ENCODE results near the gene FRYL.
A peak's percentile ranks its signal among the peaks of the same experiment; 100 is the strongest.

FRYL gene

GRCh38 chr4:48602763-48603162 is 177.3 kb downstream of the FRYL start:
- DNase-seq, result no peak

GRCh38 chr4:48602222-48602621 is 177.9 kb downstream of the FRYL start:
- no peak for DNase-seq

DNA sequence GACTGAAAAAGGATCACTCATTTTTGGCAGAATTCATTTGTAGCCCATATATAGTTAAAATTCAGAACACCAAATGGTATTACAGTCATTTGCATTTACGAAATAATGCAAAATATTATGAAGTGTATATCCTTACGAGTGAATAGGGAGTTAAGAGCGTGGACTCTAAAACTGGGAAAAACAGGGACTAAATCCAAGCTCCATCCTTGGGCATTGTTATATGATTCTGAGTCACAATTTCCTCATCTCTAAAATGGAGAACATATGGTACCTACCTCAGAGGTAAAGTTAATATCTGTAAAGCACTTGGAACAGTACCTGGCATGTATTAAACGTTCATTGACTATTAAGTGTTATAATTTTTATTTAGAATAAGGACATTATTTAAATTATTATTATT is 183.7 kb downstream of the FRYL start:
- DNase-seq, result no peak

DNA sequence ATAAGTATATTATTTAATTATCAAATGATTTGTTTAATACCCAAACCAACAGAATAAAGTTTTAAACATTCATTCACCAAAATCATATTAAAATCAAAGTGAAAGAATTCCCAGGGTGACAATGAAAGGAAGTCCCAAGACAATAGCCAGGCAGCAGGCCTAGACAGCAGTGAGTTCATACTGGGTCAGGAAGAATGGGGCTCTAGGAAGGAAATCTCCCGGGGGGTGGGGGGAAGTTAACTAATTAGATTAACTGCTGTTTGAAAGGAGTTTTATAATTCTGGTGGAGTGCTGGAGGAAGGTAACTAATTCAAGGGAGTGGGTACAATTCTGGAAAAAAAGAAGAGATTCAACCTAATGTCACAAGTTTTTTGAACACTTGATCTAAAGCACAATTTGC is 185.9 kb downstream of the FRYL start:
- no peak for DNase-seq

GRCh38 chr4:48591372-48591771 is 188.7 kb downstream of the FRYL start:
- DNase-seq, result no peak

DNA sequence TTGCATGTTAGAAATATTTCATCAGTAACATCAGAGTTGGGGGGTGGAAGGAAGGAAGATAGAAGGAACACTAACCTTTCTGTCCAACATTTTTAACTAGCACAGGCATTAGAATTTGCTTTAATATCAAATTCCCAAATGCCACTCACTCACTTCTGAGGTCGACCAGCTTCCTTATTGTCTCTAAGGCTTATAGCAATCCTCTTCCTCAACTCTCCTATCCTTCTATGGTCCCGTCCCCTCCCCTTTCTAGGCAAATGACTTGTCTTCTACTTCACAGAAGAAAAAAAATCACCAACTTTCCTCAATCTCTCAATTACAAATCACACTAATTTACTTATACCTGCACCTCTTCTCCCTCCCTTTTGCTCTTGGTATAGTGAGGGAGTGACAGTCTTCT is 189.2 kb downstream of the FRYL start:
- DNase-seq, result no peak

GRCh38 chr4:48589098-48589445 is 191.0 kb downstream of the FRYL start:
- no peak for DNase-seq

DNA sequence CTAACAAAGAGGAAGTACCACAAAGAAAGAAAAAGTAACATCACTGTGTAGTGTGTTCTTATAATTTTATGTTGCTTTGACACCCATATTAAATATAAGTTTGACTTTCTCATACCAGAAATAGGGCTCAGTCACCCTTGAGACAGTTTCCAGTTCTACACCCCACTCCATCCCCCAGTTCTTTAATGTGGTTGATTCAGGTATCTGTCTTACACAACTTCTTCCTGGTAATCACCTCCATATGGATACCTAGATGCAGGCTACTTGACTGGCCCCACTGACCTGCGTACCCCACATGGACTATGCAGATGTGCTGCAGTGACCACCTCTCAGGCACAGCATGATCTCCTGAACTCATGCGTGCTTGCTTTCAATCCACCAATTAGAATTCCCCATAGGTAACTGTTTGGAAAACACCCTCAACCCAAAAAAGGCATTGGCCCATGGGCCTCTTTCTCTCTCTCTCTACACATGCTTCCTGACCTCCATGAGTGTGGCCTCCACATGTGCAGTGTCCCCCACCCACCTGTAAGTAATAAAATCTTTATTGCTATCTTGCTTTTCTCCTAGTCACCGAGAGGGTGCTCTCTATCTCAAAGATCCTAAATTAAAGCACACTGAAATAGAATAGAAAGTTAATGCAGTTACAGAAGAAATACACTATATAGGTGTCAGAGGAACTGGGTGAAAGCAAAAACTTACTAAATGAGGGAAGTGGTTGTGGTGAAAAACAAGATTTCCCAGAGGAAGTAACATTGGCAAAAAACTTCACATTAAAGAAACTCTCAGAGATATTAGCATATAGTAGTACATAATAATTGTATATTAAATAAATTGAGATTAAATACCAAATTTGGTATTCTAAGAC is 191.6 kb downstream of the FRYL start:
- no peak for DNase-seq

DNA sequence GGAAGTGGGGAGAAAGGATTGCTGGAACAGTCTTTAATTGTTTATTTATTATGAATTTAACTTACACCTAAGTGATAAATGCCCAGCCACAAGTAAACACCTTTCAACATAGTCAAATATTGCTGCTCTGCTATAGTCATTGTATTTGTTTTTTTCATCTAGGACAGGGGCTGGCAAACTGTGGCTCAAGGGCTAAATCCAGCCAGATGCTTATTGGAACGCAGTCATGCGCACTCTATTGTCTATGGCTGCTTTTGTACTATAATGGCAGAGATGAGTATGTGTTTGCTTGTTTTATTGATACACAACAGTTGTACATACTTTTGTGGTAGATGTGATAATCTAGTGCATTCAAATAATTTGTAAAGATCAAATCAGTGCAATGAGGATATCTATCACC is 194.7 kb downstream of the FRYL start:
- no peak for DNase-seq

DNA sequence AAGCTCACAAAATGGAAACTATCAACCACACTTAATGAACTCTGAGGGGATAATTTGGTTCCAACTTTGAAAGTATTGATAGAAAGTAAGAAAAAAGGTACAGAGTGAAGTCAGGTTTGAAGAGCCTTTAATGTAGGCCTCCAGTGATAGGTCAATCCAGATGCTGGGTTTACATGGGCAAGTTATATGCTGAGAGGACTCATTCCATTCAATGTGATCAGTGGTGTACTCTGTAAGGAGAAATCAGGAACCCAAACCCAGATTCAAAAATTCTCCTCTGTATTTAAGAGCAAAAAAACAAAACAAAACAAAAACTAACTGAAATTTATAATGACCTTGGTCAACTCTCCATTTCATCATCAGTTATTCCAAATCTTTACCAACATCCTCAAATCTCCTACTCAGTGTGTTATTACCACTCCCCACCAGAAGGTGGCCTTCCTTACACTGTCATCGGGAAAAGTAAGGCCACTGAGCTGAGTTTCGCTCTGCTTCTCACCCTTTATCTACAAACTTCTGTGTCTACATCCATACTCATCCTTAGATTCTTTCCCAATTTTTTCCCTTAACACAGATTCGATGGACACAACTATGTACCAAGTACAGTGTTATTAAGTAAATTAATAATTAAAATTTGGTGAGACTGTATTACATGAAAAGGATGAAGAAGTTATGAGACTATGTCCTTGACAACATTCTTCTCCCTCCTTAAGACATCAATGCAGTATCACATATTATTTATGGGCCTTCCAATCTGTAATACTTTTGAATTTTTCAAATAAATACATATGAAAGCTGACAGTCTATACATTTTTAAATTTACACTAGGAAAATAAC is 201.7 kb downstream of the FRYL start:
- peak; percentile 38 for DNase-seq

- no peak for DNase-seq
Observed at GRCh38 chr4:48575964-48576363, 204.1 kb downstream of the FRYL start.

DNA sequence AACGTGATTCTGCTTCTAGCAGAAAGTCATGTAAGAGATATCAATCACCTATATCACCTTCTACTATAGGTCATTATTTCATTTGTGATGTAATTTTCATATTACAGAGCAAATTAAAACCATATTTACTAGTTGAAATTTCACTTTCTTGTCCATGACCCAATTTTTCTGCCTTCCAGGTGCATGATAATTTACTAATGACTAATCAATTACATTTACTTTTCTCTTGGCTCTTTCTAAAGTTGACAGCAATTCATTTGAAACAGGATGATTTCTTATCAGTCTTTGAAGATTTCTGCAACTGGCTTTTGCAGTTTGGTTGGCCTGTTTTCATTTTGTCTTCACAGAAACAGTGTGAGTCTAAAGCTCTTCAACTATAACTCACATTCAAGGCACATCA is 208.6 kb downstream of the FRYL start:
- DNase-seq, result no peak

DNA sequence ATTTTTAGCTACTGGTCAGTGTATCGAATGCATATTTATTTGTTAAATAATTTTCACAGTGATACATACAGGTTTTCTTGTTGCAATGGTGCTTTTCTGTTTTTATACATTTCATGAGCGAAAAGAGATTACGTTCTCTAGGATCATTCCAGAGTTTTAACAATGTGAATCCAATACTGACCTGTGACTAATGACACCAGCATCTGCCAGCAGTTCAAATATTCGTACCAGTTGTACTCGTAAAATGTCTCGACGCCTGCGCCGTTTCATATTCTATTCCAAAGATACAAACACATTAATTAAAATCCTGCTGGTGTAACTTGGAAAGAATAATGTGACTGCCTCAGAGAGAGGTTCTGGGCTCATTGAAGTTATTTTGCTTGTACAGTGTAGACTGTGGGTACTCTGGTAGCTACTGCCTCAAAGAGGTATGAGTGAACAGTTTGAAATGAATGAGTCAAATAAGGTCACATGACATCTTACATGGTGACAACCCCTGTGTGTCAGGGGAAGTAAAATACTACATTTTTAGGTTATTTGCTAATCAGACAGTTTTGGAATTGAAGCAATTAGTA is 209.3 kb downstream of the FRYL start:
- no peak for DNase-seq

- DNase-seq, result no peak
Observed at GRCh38 chr4:48566034-48566384, 214.1 kb downstream of the FRYL start.

DNA sequence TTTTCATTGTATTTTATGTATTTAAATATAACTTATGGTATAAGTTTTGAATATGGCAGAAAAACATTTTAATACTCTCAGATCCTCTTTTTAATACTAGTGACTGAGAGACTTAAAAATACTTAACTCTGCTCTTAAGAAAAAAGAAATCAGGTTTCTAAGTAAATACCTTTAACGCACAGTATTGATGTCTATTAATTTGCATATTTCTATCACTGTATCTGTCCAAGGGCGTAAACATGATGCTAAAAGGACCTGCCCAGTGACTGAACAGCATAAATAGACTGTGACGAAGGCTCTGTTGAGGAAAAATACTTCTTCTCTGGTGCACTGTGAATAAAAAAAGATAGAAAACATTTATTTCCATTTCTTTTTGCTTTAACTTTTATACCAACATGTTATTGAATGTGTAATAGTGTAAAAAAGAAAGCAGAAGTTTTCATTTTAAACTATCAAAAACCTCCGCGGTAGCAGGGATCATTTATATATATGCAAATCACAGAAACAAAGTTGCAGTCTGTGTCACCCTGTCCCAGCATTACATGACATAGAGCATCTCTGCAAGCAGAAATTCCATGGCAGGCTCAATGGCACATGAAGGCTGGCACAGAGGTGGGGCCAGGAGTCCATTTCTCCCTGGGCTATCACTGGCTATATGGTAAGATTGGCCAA is 214.6 kb downstream of the FRYL start:
- DNase-seq, result no peak

GRCh38 chr4:48564151-48564550 is 215.9 kb downstream of the FRYL start:
- no peak for DNase-seq

- DNase-seq, result no peak
Observed at GRCh38 chr4:48558819-48559218, 221.3 kb downstream of the FRYL start.

DNA sequence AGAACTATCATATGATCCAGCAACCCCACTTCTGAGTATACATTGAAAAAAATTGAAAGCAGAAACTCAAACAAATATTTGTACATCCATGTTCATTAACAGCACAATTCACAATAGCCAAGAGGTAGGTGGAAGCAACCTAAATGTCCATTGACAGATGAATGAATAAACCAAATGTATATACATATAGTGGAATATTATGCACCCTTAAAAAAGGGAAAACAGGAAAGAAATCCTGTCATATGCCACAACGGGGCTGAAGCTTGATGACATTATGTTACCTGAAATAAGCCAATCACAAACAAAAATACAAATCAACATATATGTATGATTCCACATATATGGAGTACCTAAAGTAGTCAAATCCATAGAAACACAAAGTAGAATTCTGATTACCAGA is 222.1 kb downstream of the FRYL start:
- DNase-seq, result no peak

DNA sequence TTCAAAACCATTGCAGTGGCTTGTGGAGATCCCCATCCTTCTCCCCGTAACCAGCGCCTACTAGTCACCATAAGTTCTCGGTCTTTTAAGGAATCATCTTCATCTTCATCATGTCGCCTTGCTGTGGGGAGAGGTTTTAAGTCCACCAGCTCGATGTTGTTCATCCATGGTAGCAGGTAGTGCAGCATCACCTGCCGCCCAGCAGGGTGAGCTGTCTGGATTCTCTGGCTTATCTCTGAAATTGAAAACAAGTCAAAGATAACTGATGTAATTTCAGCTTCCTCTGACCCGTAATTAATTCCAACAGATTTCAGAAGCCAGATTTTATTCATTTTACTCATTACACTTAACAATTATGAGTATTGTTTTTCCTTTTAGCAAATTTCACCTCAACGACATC is 222.6 kb downstream of the FRYL start:
- no peak for DNase-seq

- DNase-seq, result no peak
Observed at GRCh38 chr4:48556268-48556667, 223.8 kb downstream of the FRYL start.

- DNase-seq, result no peak
Observed at GRCh38 chr4:48554606-48555005, 225.5 kb downstream of the FRYL start.

DNA sequence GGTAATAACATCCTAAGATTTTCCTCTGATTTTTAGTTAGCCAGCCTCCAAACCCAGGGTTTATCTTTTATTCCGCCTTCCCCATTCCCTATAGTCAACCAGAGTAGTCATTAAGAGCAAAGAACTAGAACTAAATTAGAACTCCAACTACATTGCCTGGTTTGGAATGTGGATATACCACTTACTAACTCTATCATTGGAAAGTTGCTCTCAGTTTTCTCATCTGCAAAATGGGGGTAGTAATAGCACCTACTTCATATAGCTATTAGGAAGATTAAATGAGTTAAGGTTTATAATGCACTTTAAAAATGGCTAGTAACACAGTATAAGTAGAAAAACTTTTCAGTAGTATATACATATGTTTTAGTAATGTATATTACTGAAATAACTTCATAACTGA is 226.4 kb downstream of the FRYL start:
- DNase-seq, result no peak

GRCh38 chr4:48546336-48546735 is 233.7 kb downstream of the FRYL start:
- DNase-seq, result peak; percentile 30

DNA sequence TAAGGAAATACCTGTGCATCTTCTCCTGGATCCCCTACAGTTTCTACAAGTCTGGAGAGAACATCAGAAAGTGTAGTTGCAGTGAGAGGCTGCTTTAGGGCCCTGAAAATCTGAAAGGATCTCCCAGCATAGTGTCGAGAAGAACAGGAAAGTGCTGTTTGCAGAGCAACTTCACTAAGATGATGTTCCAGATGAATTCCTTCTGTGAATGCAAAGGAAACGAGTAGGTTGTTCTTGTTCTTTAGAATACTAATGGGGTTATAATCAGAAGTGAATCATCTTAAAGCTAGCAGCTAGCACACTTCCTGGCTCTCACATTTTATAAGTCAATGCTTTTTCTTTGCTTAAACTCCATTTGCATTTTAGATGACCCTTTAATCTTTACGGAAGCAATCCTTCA is 236.3 kb downstream of the FRYL start:
- no peak for DNase-seq

Measured in RPMI8226 (cell line).